Vagina (tissue), 2 donors: ENCODE measurements around the gene SEC14L5. TPM values are rescaled to one million over a fixed set of nuclear protein-coding genes. Genes with fewer than 3 reads are reported as not detected.
"Not testable (repeated sequence)": the region's sequence is repeated elsewhere in the genome, so short reads cannot be mapped to it uniquely, and the experiment has no call there.

Experiments
- DNase-seq, 2 donors: peaks; one replicate each; pipeline ENCODE4 v3.0.0-alpha.2; 2017; ENCODE audit errors: extremely low spot score in 2 of 2
- H3K27ac ChIP-seq: fragments of 200-600 bp; sonication (generic); one replicate; pipeline ENCODE4 v1.5.1; 2019
- H3K27me3 ChIP-seq: fragments of 200-600 bp; sonication (generic); one replicate; pipeline ENCODE4 v1.5.1; 2019
- H3K36me3 ChIP-seq, 2 donors: fragments of 200-600 bp; sonication (generic); one replicate each; pipeline ENCODE4 v1.5.1; 2017 to 2019
- H3K4me1 ChIP-seq: fragments of 200-600 bp; sonication (generic); one replicate; pipeline ENCODE4 v1.5.1; 2019
- H3K4me3 ChIP-seq, 2 donors: fragments of 200-600 bp; sonication (generic); 1 replicate in 1 of 2; 2 replicates in 1 of 2; pipeline ENCODE4 v1.5.1; 2016 to 2019
- H3K9me3 ChIP-seq: fragments of 200-600 bp; sonication (generic); one replicate; pipeline ENCODE4 v1.5.1; 2019
- CTCF ChIP-seq, 3 experiments: fragments of 450-650 bp in 2 of 3; fragments of 200-600 bp in 1 of 3; sonication (generic) in 1 of 3; IDR thresholded peaks; one replicate each; pipeline ENCODE4 v1.5.1; 2017 to 2019; ENCODE audit warnings: antibody characterized with exemption in 3 of 3, mild to moderate bottlenecking in 2 of 3, moderate library complexity in 2 of 3
- POLR2A ChIP-seq, 2 donors: fragments of 450-650 bp; IDR thresholded peaks; one replicate each; pipeline ENCODE4 v1.6.1; 2017; ENCODE audit warnings: antibody characterized with exemption in 2 of 2, mild to moderate bottlenecking in 2 of 2, moderate library complexity in 2 of 2
- POLR2AphosphoS5 ChIP-seq, 2 donors: sonication (generic); formaldehyde crosslinking; IDR thresholded peaks; one replicate each; pipeline ENCODE4 v1.9.0; 2017; ENCODE audit warnings: antibody characterized with exemption in 2 of 2, mild to moderate bottlenecking in 2 of 2, low read depth in 1 of 2; ENCODE audit not compliant: insufficient read depth in 1 of 2
- intact Hi-C: fragments of 100-400 bp; cut with DNase I; formaldehyde crosslinking; loops from one replicate; pipeline ENCODE4 v1.15.1; 2023
- total RNA-seq: library from RNA; depleted of rRNA; stranded (reverse); fragments of >200 nt; gene quantifications from one replicate; pipeline ENCODE4 v1.2.3, GENCODE V29; 2016

Gene SEC14L5
- total RNA-seq, 1 donor from 2014 or later = 0.49 TPM

GRCh38 chr16:4945560-4946502 is 12.3 kb upstream of the SEC14L5 start:
- intact Hi-C loops = no loop called here
- H3K4me3 ChIP-seq = no peak overlapping the region
- DNase-seq = no peak
- H3K36me3 ChIP-seq = no peaks in the 10 kb centered on the region
- TF ChIP-seq POLR2AphosphoS5 (IDR thresholded peaks at IDR 0.05; ENCODE audit: insufficient read depth in 1 of 2, low read depth in 1 of 2) (peak; percentile 37 to 73), POLR2A (IDR thresholded peaks at IDR 0.05) (no peak)
- peak overlapping the region; percentile 95 for H3K27ac ChIP-seq
- H3K4me1 ChIP-seq = peaks cover 59% of the 10 kb centered on the region
- no peaks in the 10 kb centered on the region for H3K27me3 ChIP-seq
- H3K9me3 ChIP-seq = no peaks in the 10 kb centered on the region

GRCh38 chr16:4946917-4947316 is 11.2 kb upstream of the SEC14L5 start:
- Histone ChIP-seq H3K4me1 (peaks cover 56% of the 10 kb centered on the region), H3K4me3 (no peak overlapping the region), H3K36me3 (no peaks in the 10 kb centered on the region), H3K27me3 (no peaks in the 10 kb centered on the region), H3K9me3 (no peaks in the 10 kb centered on the region), H3K27ac (no peak overlapping the region)
- TF ChIP-seq POLR2A (IDR thresholded peaks at IDR 0.05) = no peak
- no peak for TF ChIP-seq CTCF (IDR thresholded peaks at IDR 0.05)
- no peak for TF ChIP-seq POLR2AphosphoS5 (IDR thresholded peaks at IDR 0.05; ENCODE audit: insufficient read depth in 1 of 2, low read depth in 1 of 2)
- intact Hi-C loops = no loop called here
- no peak for DNase-seq

GRCh38 chr16:4947722-4948503 is 10.2 kb upstream of the SEC14L5 start:
- no peak for DNase-seq
- intact Hi-C loops = no loop called here
- no peak overlapping the region for H3K4me3 ChIP-seq
- H3K36me3 ChIP-seq = no peaks in the 10 kb centered on the region
- TF ChIP-seq POLR2A (IDR thresholded peaks at IDR 0.05) (no peak), CTCF (IDR thresholded peaks at IDR 0.05) (no peak), POLR2AphosphoS5 (IDR thresholded peaks at IDR 0.05; ENCODE audit: insufficient read depth in 1 of 2, low read depth in 1 of 2) (no peak)
- no peaks in the 10 kb centered on the region for H3K9me3 ChIP-seq
- no peaks in the 10 kb centered on the region for H3K27me3 ChIP-seq
- H3K4me1 ChIP-seq = peaks cover 46% of the 10 kb centered on the region
- H3K27ac ChIP-seq = peak overlapping the region; percentile 69

- intact Hi-C loops = no loop called here
- H3K36me3 ChIP-seq = no peaks in the 10 kb centered on the region
- H3K27me3 ChIP-seq = no peaks in the 10 kb centered on the region
- no peak overlapping the region for H3K4me3 ChIP-seq
- H3K27ac ChIP-seq = no peak overlapping the region
- DNase-seq = no peak
- no peaks in the 10 kb centered on the region for H3K9me3 ChIP-seq
- H3K4me1 ChIP-seq = peaks cover 34% of the 10 kb centered on the region
- TF ChIP-seq POLR2A (IDR thresholded peaks at IDR 0.05) (no peak), POLR2AphosphoS5 (IDR thresholded peaks at IDR 0.05; ENCODE audit: insufficient read depth in 1 of 2, low read depth in 1 of 2) (no peak), CTCF (IDR thresholded peaks at IDR 0.05) (no peak)
Observed at GRCh38 chr16:4948903-4949766, 9.0 kb upstream of the SEC14L5 start.

GRCh38 chr16:4949986-4950385 is 8.1 kb upstream of the SEC14L5 start:
- intact Hi-C loops = no loop called here
- no peak overlapping the region for H3K27ac ChIP-seq
- DNase-seq = no peak
- H3K4me3 ChIP-seq = no peak overlapping the region
- H3K4me1 ChIP-seq = peaks cover 26% of the 10 kb centered on the region
- H3K27me3 ChIP-seq = no peaks in the 10 kb centered on the region
- TF ChIP-seq POLR2A (IDR thresholded peaks at IDR 0.05) (no peak), CTCF (IDR thresholded peaks at IDR 0.05) (no peak), POLR2AphosphoS5 (IDR thresholded peaks at IDR 0.05; ENCODE audit: insufficient read depth in 1 of 2, low read depth in 1 of 2) (no peak)
- H3K9me3 ChIP-seq = no peaks in the 10 kb centered on the region
- H3K36me3 ChIP-seq = no peaks in the 10 kb centered on the region

- DNase-seq, H3K4me3 ChIP-seq, intact Hi-C loops, H3K9me3 ChIP-seq, H3K4me1 ChIP-seq, H3K27me3 ChIP-seq, H3K36me3 ChIP-seq, H3K27ac ChIP-seq: not testable (repeated sequence)
Observed at GRCh38 chr16:4951583-4951982, 6.5 kb upstream of the SEC14L5 start.
